Psoas muscle (tissue), 8 donors: ENCODE data around the gene GALNT16. TPM values are rescaled to one million over a fixed set of nuclear protein-coding genes. Genes with fewer than 3 reads are reported as not detected.

Experiments
- ATAC-seq, 4 donors: fragments of 200-7000 bp; cut with Tn5 transposase; one replicate each; pipeline ENCODE4 v1.9.1; 2020; ENCODE audit warnings: moderate library complexity in 3 of 4, mild to moderate bottlenecking in 2 of 4
- DNase-seq, 2 donors: peaks; one replicate each; pipeline ENCODE4 v3.0.0-alpha.2; 2020
- H3K27ac ChIP-seq: fragments of 200-600 bp; one replicate; pipeline ENCODE4 v1.8.0; 2022
- H3K27me3 ChIP-seq, 3 donors: fragments of 200-600 bp in 1 of 3; one replicate each; pipeline versions ENCODE4 v1.6.1 to v1.8.0; 2013 to 2022; ENCODE audit warnings: low read length in 2 of 3, mild to moderate bottlenecking in 2 of 3, moderate library complexity in 1 of 3; ENCODE audit not compliant: insufficient read depth in 3 of 3
- H3K36me3 ChIP-seq, 2 donors: fragments of 200-600 bp in 1 of 2; one replicate each; pipeline versions ENCODE4 v1.6.1 to v1.8.0; 2013 to 2022; ENCODE audit warnings: low read depth in 1 of 2, mild to moderate bottlenecking in 1 of 2, moderate library complexity in 1 of 2; ENCODE audit not compliant: insufficient read depth in 1 of 2
- H3K4me1 ChIP-seq: fragments of 200-600 bp; one replicate; pipeline ENCODE4 v1.8.0; 2022
- H3K4me3 ChIP-seq: fragments of 200-600 bp; one replicate; pipeline ENCODE4 v1.8.0; 2022; ENCODE audit warnings: mild to moderate bottlenecking
- H3K9me3 ChIP-seq: fragments of 200-600 bp; one replicate; pipeline ENCODE4 v1.8.0; 2022
- WGBS, 3 donors: extraction: QIAGEN DNeasy Blood & Tissue Kit; methylation state at CpG; one replicate each; pipeline versions ENCODE4 v1.1.6 to v1.1.7; 2013; 5-methylcytosine and 5-hydroxymethylcytosine counted together
- intact Hi-C, 2 donors: fragments of 100-400 bp; cut with DNase I; formaldehyde crosslinking; loops; one replicate each; pipeline versions ENCODE4 v1.11.0 to v1.14.2; 2022
- polyA plus RNA-seq, 3 donors: library from polyadenylated mRNA; stranded (reverse); fragments of 200-250 nt; gene quantifications; one replicate each; pipeline ENCODE4 v1.2.3, GENCODE V29; 2013
- total RNA-seq, 4 donors: library from RNA; stranded (reverse); fragmentation: NEBNext Ultra II Directional in 2 of 4; extraction: Animal tissue kit (Norgen Biotek cat#: 25700) in 2 of 4; gene quantifications; one replicate each; pipeline versions ENCODE4 v1.2.1 to v1.2.4, GENCODE V29; 2021 to 2023
- TF ChIP-seq, protein P1 (sequence below): fragments of 200-600 bp; IDR thresholded peaks from one replicate; pipeline ENCODE4 v1.8.0; 2022; ENCODE audit warnings: antibody characterized with exemption
- donor health status: healthy with polysubstance abuse.
- donor health status: DM: no; HTN: no; CAD: no; lungs with moderate emphysema.
- donor health status: Bipolar disorder and iron deficiency.
- donor health status: healthy.
- donor health status: DM: yes; HTN: yes; CAD: no.
- donor health status: DM: no; HTN: no; CAD: no.
- donor health status: DM: no; HTN: no; CAD: no.
- donor health status: DM: yes; HTN: yes; CAD: no.

Gene GALNT16
- total and polyA plus RNA-seq, 7 donors = 0.83 to 2.6 (median 1.7) TPM

GRCh38 chr14:69242311-69243224 lies 17.4 kb upstream of the GALNT16 start:
- intact Hi-C loops = loop anchor here (1.0 to 5.0 kb wide), 5 partner anchors 104 to 330 kb away; partner anchors contain the start of gene CCDC177 (in 1 of the 2)
- TF ChIP-seq, protein P1, sequence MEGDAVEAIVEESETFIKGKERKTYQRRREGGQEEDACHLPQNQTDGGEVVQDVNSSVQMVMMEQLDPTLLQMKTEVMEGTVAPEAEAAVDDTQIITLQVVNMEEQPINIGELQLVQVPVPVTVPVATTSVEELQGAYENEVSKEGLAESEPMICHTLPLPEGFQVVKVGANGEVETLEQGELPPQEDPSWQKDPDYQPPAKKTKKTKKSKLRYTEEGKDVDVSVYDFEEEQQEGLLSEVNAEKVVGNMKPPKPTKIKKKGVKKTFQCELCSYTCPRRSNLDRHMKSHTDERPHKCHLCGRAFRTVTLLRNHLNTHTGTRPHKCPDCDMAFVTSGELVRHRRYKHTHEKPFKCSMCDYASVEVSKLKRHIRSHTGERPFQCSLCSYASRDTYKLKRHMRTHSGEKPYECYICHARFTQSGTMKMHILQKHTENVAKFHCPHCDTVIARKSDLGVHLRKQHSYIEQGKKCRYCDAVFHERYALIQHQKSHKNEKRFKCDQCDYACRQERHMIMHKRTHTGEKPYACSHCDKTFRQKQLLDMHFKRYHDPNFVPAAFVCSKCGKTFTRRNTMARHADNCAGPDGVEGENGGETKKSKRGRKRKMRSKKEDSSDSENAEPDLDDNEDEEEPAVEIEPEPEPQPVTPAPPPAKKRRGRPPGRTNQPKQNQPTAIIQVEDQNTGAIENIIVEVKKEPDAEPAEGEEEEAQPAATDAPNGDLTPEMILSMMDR = peak; percentile 83
- no peak for DNase-seq
- Histone ChIP-seq H3K4me1 (peaks cover 3% of the 10 kb centered on the region), H3K27me3 (no peaks in the 10 kb centered on the region), H3K36me3 (peaks cover 0 to 50% of the 10 kb centered on the region in 2 donors), H3K27ac (no peak overlapping the region), H3K9me3 (no peaks in the 10 kb centered on the region), H3K4me3 (no peak overlapping the region)
- peak; percentile 64 to 86 (median 78) for ATAC-seq
- WGBS, 3 donors = 41 to 51% (median 45%) methylated on average over 10 of the region's 10 CpGs

DNA sequence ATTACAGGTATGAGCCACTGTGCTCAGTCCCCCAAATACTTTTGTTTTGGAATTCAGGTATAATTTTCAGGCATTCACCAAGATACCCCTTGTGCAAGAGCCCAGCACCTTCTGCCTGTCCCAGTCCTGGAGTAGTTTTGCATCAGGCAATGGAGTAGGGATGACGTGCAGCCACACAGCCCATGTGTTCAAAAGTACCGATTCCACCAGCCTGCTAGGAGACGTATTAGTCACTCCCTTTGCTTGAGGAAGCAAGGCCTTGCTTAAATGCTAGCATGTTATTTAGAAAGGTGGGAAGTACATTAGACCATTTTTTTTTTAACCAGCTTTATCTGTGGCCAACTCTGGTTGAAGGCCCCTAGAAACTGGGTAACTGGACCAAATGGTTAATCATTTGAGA lies 15.0 kb upstream of the GALNT16 start:
- ATAC-seq (no peak), DNase-seq (no peak)
- Histone ChIP-seq H3K9me3 (no peaks in the 10 kb centered on the region), H3K4me3 (no peak overlapping the region), H3K27me3 (no peaks in the 10 kb centered on the region), H3K27ac (no peak overlapping the region), H3K36me3 (peaks cover 0 to 26% of the 10 kb centered on the region in 2 donors), H3K4me1 (peaks cover 3% of the 10 kb centered on the region)
- TF ChIP-seq, protein P1 = no peak
- 91 to 93% (median 91%) methylated on average over 3 of the region's 3 CpGs for WGBS, 3 donors
- intact Hi-C loops = loop anchor here in 1 of 2 donors (5.0 kb wide), 2 partner anchors 117 to 327 kb away; partner anchors contain the start of gene CCDC177

- WGBS, 3 donors = 87 to 95% (median 94%) methylated on average over 3 of the region's 3 CpGs
- H3K27ac ChIP-seq = no peak overlapping the region
- TF ChIP-seq, protein P1 = no peak
- peaks cover 0 to 12% of the 10 kb centered on the region in 2 donors for H3K36me3 ChIP-seq
- peaks cover 3% of the 10 kb centered on the region for H3K4me1 ChIP-seq
- no peak for DNase-seq
- intact Hi-C loops = no loop called here
- no peak for ATAC-seq
- no peaks in the 10 kb centered on the region for H3K9me3 ChIP-seq
- H3K27me3 ChIP-seq = no peaks in the 10 kb centered on the region
- no peak overlapping the region for H3K4me3 ChIP-seq
These were observed 13.6 kb upstream of the GALNT16 start for GRCh38 chr14:69246331-69246730.

DNA sequence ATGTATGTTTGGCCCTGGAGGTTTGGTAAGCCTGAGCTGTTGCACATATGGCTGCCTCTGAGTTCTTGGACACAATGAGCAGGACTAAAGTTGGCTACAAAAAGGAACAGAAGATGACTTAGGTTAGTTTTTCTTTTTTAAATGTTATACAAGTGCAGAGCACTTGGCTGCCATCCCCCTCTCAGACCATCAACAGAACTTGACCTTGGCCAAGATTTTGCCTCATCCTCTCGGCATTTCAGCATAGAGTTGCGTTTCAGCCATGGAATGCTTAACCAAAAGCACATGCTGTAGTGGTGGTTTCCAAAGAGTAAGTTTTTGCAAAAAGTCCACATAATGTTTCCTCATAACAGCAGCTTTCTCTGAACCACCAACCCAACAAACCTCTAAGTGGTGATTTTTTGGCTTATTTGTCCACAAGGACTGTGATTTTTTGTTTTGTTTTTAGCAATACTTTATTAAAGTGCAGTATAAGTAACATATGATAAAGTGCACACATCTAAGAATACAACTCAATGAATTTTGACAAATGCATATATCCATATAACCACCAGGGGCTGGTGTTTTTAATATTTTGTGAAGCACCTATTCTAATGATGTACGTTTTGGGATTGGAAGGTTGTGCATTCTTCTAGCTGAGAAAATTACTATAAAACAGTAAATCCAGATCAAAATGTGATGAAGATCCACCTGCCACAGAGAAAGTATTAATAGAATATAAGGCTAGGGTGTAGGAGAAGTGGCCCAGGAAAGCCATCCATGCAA lies 12.1 kb upstream of the GALNT16 start:
- DNase-seq (peak in 1 of 2 donors; percentile 46), ATAC-seq (peak in 3 of 4 donors; percentile 51 to 67 (median 64))
- Histone ChIP-seq H3K27me3 (no peaks in the 10 kb centered on the region), H3K9me3 (no peaks in the 10 kb centered on the region), H3K4me3 (no peak overlapping the region), H3K4me1 (peaks cover 1% of the 10 kb centered on the region), H3K36me3 (no peaks in the 10 kb centered on the region), H3K27ac (no peak overlapping the region)
- WGBS, 3 donors = 53 to 64% (median 55%) methylated on average over 3 of the region's 3 CpGs
- intact Hi-C loops = no loop called here
- TF ChIP-seq, protein P1 = peak; percentile 12
